NCI-H1092 (cell line): ENCODE data around the gene MARCHF6.
"Not testable (repeated sequence)": the region's sequence is repeated elsewhere in the genome, so short reads cannot be mapped to it uniquely, and the experiment has no call there.

Experiments
- DNase-seq: peaks from one replicate; lab custom pipeline; 2025; lab: John Stamatoyannopoulos, UW

The MARCHF6 gene

DNA sequence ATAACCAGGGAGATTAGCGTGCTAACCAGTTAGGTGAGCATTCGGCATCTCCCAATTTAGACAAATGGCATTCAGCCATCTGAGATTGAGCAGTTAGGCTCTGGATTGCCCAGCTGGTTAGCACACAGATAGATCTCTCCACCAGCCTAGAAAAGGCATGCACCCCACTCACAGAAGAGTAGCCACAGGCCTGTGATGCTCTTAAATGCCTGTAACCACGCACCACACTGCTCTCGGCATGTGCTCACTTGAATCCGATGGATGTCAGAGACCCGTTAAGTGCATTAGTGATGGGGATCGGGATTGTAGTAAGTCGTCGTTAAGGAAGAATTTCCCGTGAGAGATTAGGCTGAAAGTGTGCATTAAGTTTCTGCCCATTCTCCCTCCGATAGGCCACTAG, 23.0 kb downstream of the MARCHF6 start:
- DNase-seq, result no peak

- no peak for DNase-seq
Observed at GRCh38 chr5:10377081-10377480, 23.6 kb downstream of the MARCHF6 start.

- no peak for DNase-seq
Observed at GRCh38 chr5:10381803-10382202, 28.3 kb downstream of the MARCHF6 start.

GRCh38 chr5:10384483-10384882, 31.0 kb downstream of the MARCHF6 start:
- DNase-seq, result no peak

GRCh38 chr5:10387690-10388089, 34.2 kb downstream of the MARCHF6 start:
- no peak for DNase-seq

DNA sequence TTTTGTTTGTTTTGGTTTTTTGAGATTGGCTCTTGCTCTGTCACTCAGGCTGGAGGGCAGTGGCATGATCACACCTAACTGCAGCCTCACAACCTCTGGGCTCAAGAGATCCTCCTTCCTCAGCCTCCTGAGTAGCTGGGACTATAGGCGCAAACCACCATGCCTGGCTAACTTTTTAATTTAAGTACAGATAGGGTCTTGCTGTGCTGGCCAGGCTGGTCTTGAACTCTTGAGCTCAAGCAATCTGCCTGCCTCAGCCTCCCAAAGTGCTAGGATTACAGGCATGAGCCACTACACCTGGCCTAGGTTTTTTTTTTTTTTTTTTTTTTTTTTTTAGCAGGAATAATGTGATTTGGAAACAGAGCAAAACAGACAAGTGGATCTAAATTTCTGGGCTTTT, 37.6 kb downstream of the MARCHF6 start:
- no peak for DNase-seq

GRCh38 chr5:10392567-10393328, 39.3 kb downstream of the MARCHF6 start:
- not testable (repeated sequence) for DNase-seq

DNA sequence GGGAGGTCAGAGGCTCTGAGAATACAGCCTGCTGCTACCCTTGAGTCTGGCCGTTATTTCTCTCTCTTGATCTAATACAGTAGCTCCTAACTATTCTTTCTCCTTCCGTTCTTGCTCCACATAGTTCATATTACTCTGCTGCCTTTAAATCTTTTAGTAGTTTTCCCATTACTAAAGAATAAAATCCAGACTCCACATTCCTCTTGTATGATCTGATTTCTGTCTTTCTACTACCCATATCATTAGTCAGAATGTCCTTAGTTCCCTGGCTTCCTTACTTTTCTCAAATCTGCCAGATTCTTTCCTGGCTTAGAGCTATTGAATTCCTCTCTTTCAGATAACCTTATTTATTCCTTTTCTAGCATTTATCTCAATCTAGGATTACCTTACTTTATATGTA, 40.0 kb downstream of the MARCHF6 start:
- no peak for DNase-seq

DNA sequence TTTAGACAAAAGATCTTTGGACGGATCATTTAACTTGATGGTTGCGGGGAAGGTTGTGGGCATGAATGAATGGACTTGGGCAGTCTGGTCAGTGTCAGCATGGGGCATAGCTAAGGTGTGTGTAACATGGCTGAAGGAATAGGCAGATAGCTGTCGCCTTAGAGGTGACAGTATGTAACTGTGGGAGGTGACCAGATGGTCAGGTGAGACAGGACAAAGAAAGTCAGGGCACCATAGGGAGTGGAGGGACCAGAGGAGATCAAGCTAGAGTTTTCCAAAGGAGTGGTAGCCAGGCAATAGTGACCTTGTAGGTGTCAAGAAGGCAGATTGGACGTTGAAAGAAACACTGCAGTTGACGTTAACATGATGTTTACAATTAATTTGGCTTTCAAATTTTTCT, 43.1 kb downstream of the MARCHF6 start:
- DNase-seq, result no peak

DNA sequence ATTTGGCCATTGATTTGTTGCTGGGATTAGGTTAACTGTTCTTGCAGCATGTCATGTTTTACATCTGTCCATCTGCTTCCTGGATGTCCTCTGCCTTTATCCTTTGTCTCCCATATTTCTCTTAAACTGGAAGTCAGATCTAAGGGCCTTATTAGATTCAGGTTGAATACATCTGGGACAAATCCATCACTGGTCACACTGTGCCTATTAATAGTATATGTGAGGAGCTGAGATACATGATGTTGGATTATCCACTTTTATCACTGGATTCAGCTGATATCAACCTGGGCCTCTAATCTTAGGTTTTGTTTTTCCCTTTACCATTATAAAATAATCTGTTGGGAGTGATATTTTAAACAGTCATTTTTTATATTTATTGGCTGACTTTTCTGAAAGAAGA, 46.3 kb downstream of the MARCHF6 start:
- DNase-seq, result no peak

DNA sequence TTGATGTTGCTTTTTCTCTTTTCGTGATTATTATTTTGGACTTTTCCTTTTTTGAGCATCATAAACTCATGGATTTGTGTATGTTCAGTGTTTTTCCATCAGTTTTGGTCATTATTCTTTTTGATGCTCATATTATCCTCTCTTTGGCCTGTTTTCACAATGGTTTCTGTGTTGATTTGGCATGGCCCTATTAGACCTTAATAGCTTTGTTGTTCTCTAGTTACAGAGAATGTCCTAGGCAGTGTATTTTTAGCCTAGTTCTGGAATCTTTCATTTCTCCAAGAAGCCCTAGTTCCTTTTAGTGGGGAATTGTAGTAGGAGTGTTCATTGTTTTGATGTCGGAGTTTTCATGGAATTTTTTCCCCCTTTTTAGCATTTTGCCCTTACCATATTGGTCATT, 46.9 kb downstream of the MARCHF6 start:
- no peak for DNase-seq

DNA sequence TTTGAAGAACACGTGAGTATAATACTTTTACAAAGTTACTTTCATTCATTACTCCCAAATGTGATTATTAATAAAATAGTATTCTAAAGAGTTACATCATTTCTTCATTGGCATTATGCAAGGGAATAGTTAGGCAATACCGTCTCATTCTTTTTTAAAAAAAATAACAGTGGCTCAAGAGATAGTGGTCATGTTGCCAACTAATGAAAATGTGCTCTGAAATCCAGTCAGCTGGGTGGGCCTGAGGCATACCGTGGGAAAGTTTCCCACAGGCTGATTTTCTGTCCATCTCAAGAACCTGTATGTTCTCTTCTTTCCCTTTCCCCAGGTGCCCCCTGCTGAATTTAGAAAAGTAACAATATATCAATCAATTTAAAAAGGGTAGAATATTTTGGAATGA, 47.3 kb downstream of the MARCHF6 start:
- DNase-seq, result no peak

GRCh38 chr5:10401498-10401897, 48.0 kb downstream of the MARCHF6 start:
- DNase-seq, result no peak
